RWPE2 (cell line): ENCODE measurements around the gene CADM4.

Experiments used
- ATAC-seq: fragments of 200-7000 bp; cut with Tn5 transposase; 3 replicates; pipeline ENCODE4 v1.9.1; 2021; ENCODE audit warnings: low read depth
- DNase-seq: peaks from one replicate; pipeline ENCODE4 v3.0.0-alpha.2; 2020; ENCODE audit warnings: low spot score
- H3K27ac ChIP-seq: fragments of 450-650 bp; 2 replicates; pipeline ENCODE4 v1.5.1; 2017; ENCODE audit warnings: mild to moderate bottlenecking; ENCODE audit not compliant: poor library complexity, severe bottlenecking
- H3K27me3 ChIP-seq: fragments of 250-450 bp; sonication (Bioruptor Pico); 2 replicates; pipeline ENCODE4 v1.5.1; 2021; ENCODE audit warnings: mild to moderate bottlenecking, moderate library complexity; ENCODE audit not compliant: insufficient read depth, poor library complexity, severe bottlenecking
- H3K36me3 ChIP-seq: fragments of 250-450 bp; sonication (Bioruptor Pico); 2 replicates; pipeline ENCODE4 v1.5.1; 2020; ENCODE audit warnings: low read depth, mild to moderate bottlenecking, moderate library complexity
- H3K4me1 ChIP-seq: fragments of 250-450 bp; sonication (Bioruptor Pico); 2 replicates; pipeline ENCODE4 v1.5.1; 2021; ENCODE audit warnings: mild to moderate bottlenecking, moderate library complexity; ENCODE audit not compliant: insufficient read depth, poor library complexity, severe bottlenecking
- H3K4me3 ChIP-seq: fragments of 250-450 bp; sonication (Bioruptor Pico); 2 replicates; pipeline ENCODE4 v1.5.1; 2021; ENCODE audit warnings: mild to moderate bottlenecking, moderate library complexity; ENCODE audit not compliant: severe bottlenecking
- H3K9me3 ChIP-seq: fragments of 250-450 bp; sonication (Bioruptor Pico); 2 replicates; pipeline ENCODE4 v1.5.1; 2021; ENCODE audit warnings: mild to moderate bottlenecking, moderate library complexity; ENCODE audit not compliant: severe bottlenecking
- CTCF ChIP-seq: fragments of 450-650 bp; IDR thresholded peaks from one replicate; pipeline ENCODE4 v1.5.1; 2017; ENCODE audit warnings: mild to moderate bottlenecking, moderate library complexity; ENCODE audit not compliant: poor library complexity, severe bottlenecking

CADM4 gene

GRCh38 chr19:43622956-43623355 lies 16.7 kb downstream of the CADM4 start:
- Histone ChIP-seq H3K4me3 (no peak overlapping the region), H3K36me3 (no peaks in the 10 kb centered on the region), H3K9me3 (no peaks in the 10 kb centered on the region), H3K4me1 (no peaks in the 10 kb centered on the region), H3K27me3 (no peaks in the 10 kb centered on the region), H3K27ac (no peak overlapping the region)
- no peak for ATAC-seq
- TF ChIP-seq CTCF: no peak
- DNase-seq: no peak

GRCh38 chr19:43622070-43622469 lies 17.6 kb downstream of the CADM4 start:
- H3K9me3 ChIP-seq: no peaks in the 10 kb centered on the region
- DNase-seq (no peak), ATAC-seq (no peak)
- no peaks in the 10 kb centered on the region for H3K4me1 ChIP-seq
- no peaks in the 10 kb centered on the region for H3K27me3 ChIP-seq
- TF ChIP-seq CTCF: no peak
- H3K27ac ChIP-seq: no peak overlapping the region
- no peak overlapping the region for H3K4me3 ChIP-seq
- H3K36me3 ChIP-seq: no peaks in the 10 kb centered on the region

- no peaks in the 10 kb centered on the region for H3K9me3 ChIP-seq
- peak overlapping the region; percentile 55 for H3K4me3 ChIP-seq
- ATAC-seq: no peak
- H3K27me3 ChIP-seq: no peaks in the 10 kb centered on the region
- no peak for DNase-seq
- H3K4me1 ChIP-seq: no peaks in the 10 kb centered on the region
- no peak for TF ChIP-seq CTCF
- H3K36me3 ChIP-seq: no peaks in the 10 kb centered on the region
- H3K27ac ChIP-seq: peak overlapping the region; percentile 58
These were observed 19.3 kb downstream of the CADM4 start for GRCh38 chr19:43620061-43621001.

GRCh38 chr19:43619262-43620060 lies 20.2 kb downstream of the CADM4 start, which contains the start of gene ZNF428:
Gene ZNF428, minus strand, starts transcription at chr19:43619629. Its CDS starts 5,325 bp downstream, at chr19:43614304.
- H3K4me3 ChIP-seq: peak within 1 kb of the TSS; percentile 55
- no peaks in the 10 kb centered on the region for H3K36me3 ChIP-seq
- H3K9me3 ChIP-seq: no peaks in the 10 kb centered on the region
- H3K4me1 ChIP-seq: no peaks in the 10 kb centered on the region
- H3K27me3 ChIP-seq: no peaks in the 10 kb centered on the region
- TF ChIP-seq CTCF: no peak
- DNase-seq: peak; percentile 79
- ATAC-seq: peak; percentile 91
- H3K27ac ChIP-seq: peak within 1 kb of the TSS; percentile 58
